Tibial nerve (tissue), 4 donors: ENCODE results near the gene ACSM2A. TPM values are rescaled to one million over a fixed set of nuclear protein-coding genes. Genes with fewer than 3 reads are reported as not detected.

ENCODE experiments used
- DNase-seq, 2 donors: peaks; one replicate each; pipeline ENCODE4 v3.0.0-alpha.2; 2019; ENCODE audit warnings: low spot score in 2 of 2
- H3K27ac ChIP-seq, 4 donors: fragments of 200-600 bp; sonication (generic) in 3 of 4; one replicate each; pipeline ENCODE4 v1.5.1; 2017 to 2019; ENCODE audit warnings: mild to moderate bottlenecking in 1 of 4
- H3K27me3 ChIP-seq, 2 donors: fragments of 200-600 bp; sonication (generic) in 1 of 2; one replicate each; pipeline versions ENCODE4 v1.5.1 to v1.6.0; 2017 to 2019
- H3K36me3 ChIP-seq, 3 donors: fragments of 200-600 bp; sonication (generic); one replicate each; pipeline ENCODE4 v1.5.1; 2018 to 2019
- H3K4me1 ChIP-seq, 4 donors: fragments of 200-600 bp; sonication (generic) in 3 of 4; one replicate each; pipeline ENCODE4 v1.5.1; 2017 to 2019
- H3K4me3 ChIP-seq, 4 donors: fragments of 200-600 bp; sonication (generic) in 3 of 4; one replicate each; pipeline ENCODE4 v1.5.1; 2017 to 2019; ENCODE audit warnings: mild to moderate bottlenecking in 1 of 4, moderate library complexity in 1 of 4
- H3K9me3 ChIP-seq, 4 donors: fragments of 200-600 bp; sonication (generic) in 3 of 4; one replicate each; pipeline ENCODE4 v1.5.1; 2017 to 2019
- CTCF ChIP-seq, 5 experiments: fragments of 200-600 bp in 3 of 5; fragments of 450-650 bp in 2 of 5; sonication (generic) in 3 of 5; IDR thresholded peaks; one replicate each; pipeline ENCODE4 v1.5.1; 2016 to 2019; ENCODE audit warnings: antibody characterized with exemption in 5 of 5, mild to moderate bottlenecking in 3 of 5, moderate library complexity in 2 of 5
- EP300 ChIP-seq, 2 donors: sonication (generic); formaldehyde crosslinking; IDR thresholded peaks; one replicate each; pipeline ENCODE4 v1.6.1; 2017; ENCODE audit warnings: antibody characterized with exemption in 2 of 2, mild to moderate bottlenecking in 1 of 2
- POLR2A ChIP-seq, 2 donors: fragments of 450-650 bp; IDR thresholded peaks; one replicate each; pipeline ENCODE4 v1.6.1; 2017; ENCODE audit warnings: antibody characterized with exemption in 2 of 2, mild to moderate bottlenecking in 2 of 2, moderate library complexity in 2 of 2
- WGBS, 2 donors: methylation state at CpG; one replicate each; pipeline ENCODE4 v1.1.5; 2018; 5-methylcytosine and 5-hydroxymethylcytosine counted together
- total RNA-seq, 4 donors: library from RNA; depleted of rRNA; stranded (reverse); fragments of >200 nt; gene quantifications; one replicate each; pipeline ENCODE4 v1.1.0, GENCODE V29; 2016

ACSM2A gene
- total RNA-seq, 4 donors from 2014 or later: not detected

- Histone ChIP-seq H3K36me3 (no peaks in the 10 kb centered on the region), H3K27ac (no peak overlapping the region), H3K4me1 (no peaks in the 10 kb centered on the region), H3K9me3 (peaks cover 0 to 32% (median 1%) of the 10 kb centered on the region in 4 donors), H3K4me3 (no peak overlapping the region), H3K27me3 (no peaks in the 10 kb centered on the region)
- WGBS, 2 donors: 75 to 83% methylated on average over 2 of the region's 2 CpGs
- DNase-seq: no peak
- no peak for TF ChIP-seq EP300 (IDR thresholded peaks at IDR 0.05)
- TF ChIP-seq POLR2A (IDR thresholded peaks at IDR 0.05): no peak
- TF ChIP-seq CTCF (IDR thresholded peaks at IDR 0.05): no peak
Observed at GRCh38 chr16:20507280-20507679, 56.0 kb downstream of the ACSM2A start.

- TF ChIP-seq POLR2A (IDR thresholded peaks at IDR 0.05) (no peak), EP300 (IDR thresholded peaks at IDR 0.05) (no peak), CTCF (IDR thresholded peaks at IDR 0.05) (no peak)
- no peak overlapping the region for H3K27ac ChIP-seq
- peaks cover 0 to 20% (median 0%) of the 10 kb centered on the region in 4 donors for H3K9me3 ChIP-seq
- no peaks in the 10 kb centered on the region for H3K4me1 ChIP-seq
- no peaks in the 10 kb centered on the region for H3K36me3 ChIP-seq
- WGBS, 2 donors: 58 to 66% methylated on average over 1 of the region's 1 CpG
- H3K27me3 ChIP-seq: no peaks in the 10 kb centered on the region
- H3K4me3 ChIP-seq: no peak overlapping the region
- no peak for DNase-seq
Observed at GRCh38 chr16:20510323-20510722, 59.0 kb downstream of the ACSM2A start.

GRCh38 chr16:20515688-20516090, 64.4 kb downstream of the ACSM2A start:
- Histone ChIP-seq H3K27ac (no peak overlapping the region), H3K4me1 (no peaks in the 10 kb centered on the region), H3K9me3 (no peaks in the 10 kb centered on the region), H3K36me3 (no peaks in the 10 kb centered on the region), H3K4me3 (no peak overlapping the region), H3K27me3 (no peaks in the 10 kb centered on the region)
- TF ChIP-seq CTCF (IDR thresholded peaks at IDR 0.05) (no peak), POLR2A (IDR thresholded peaks at IDR 0.05) (no peak), EP300 (IDR thresholded peaks at IDR 0.05) (no peak)
- DNase-seq: no peak

- Histone ChIP-seq H3K4me1 (no peaks in the 10 kb centered on the region), H3K27ac (no peak overlapping the region), H3K4me3 (no peak overlapping the region), H3K9me3 (no peaks in the 10 kb centered on the region), H3K36me3 (no peaks in the 10 kb centered on the region), H3K27me3 (no peaks in the 10 kb centered on the region)
- DNase-seq: no peak
- TF ChIP-seq CTCF (IDR thresholded peaks at IDR 0.05) (no peak), EP300 (IDR thresholded peaks at IDR 0.05) (no peak), POLR2A (IDR thresholded peaks at IDR 0.05) (no peak)
- WGBS, 2 donors: 57 to 82% methylated on average over 3 of the region's 3 CpGs
Observed at GRCh38 chr16:20517149-20517548, 65.8 kb downstream of the ACSM2A start.

GRCh38 chr16:20519231-20519630, 67.9 kb downstream of the ACSM2A start:
- DNase-seq: no peak
- H3K27ac ChIP-seq: no peak overlapping the region
- no peaks in the 10 kb centered on the region for H3K27me3 ChIP-seq
- no peak overlapping the region for H3K4me3 ChIP-seq
- TF ChIP-seq CTCF (IDR thresholded peaks at IDR 0.05) (no peak), EP300 (IDR thresholded peaks at IDR 0.05) (no peak), POLR2A (IDR thresholded peaks at IDR 0.05) (no peak)
- no peaks in the 10 kb centered on the region for H3K9me3 ChIP-seq
- H3K36me3 ChIP-seq: no peaks in the 10 kb centered on the region
- 56 to 62% methylated on average over 3 of the region's 3 CpGs for WGBS, 2 donors
- H3K4me1 ChIP-seq: no peaks in the 10 kb centered on the region
